ENCODE data around the gene TRIM17.

Gene TRIM17

GRCh38 chr1:228416217-228416933, at the start of gene TRIM17:
TRIM17 (minus strand) TSS chr1:228416861; CDS start chr1:228415072, 1,789 bp downstream.
- no peak for FAIRE-seq

GRCh38 chr1:228465571-228466146, 49.0 kb upstream of the TRIM17 start:
- DNase-seq (ENCODE audit: insufficient read length, low spot score) (no peak), FAIRE-seq (no peak)

More at GRCh38 chr1:228416217-228416933, at the start of gene TRIM17:
- DNase-seq (ENCODE audit: insufficient read length, low spot score), result no peak

GRCh38 chr1:228465141-228465540, 48.5 kb upstream of the TRIM17 start:
- DNase-seq (ENCODE audit: insufficient read length, low spot score) (no peak), FAIRE-seq (no peak)

GRCh38 chr1:228464487-228464983, 47.9 kb upstream of the TRIM17 start:
- FAIRE-seq (peak; percentile 83), DNase-seq (ENCODE audit: insufficient read length, low spot score) (peak; percentile 52)

- no peak for DNase-seq (ENCODE audit: insufficient read length, low spot score)
- no peak for FAIRE-seq
Measured at GRCh38 chr1:228463559-228464455, 47.1 kb upstream of the TRIM17 start.

- no peak for FAIRE-seq
Measured at GRCh38 chr1:228463009-228463558, 46.4 kb upstream of the TRIM17 start.

GRCh38 chr1:228462560-228462959, 45.9 kb upstream of the TRIM17 start:
- FAIRE-seq (no peak), DNase-seq (ENCODE audit: insufficient read length, low spot score) (no peak)

More at GRCh38 chr1:228463009-228463558, 46.4 kb upstream of the TRIM17 start:
- DNase-seq (ENCODE audit: insufficient read length, low spot score), result no peak

- no peak for FAIRE-seq
- no peak for DNase-seq (ENCODE audit: insufficient read length, low spot score)
Measured at GRCh38 chr1:228460821-228461220, 44.2 kb upstream of the TRIM17 start.

GRCh38 chr1:228459091-228459993, 42.7 kb upstream of the TRIM17 start:
- no peak for FAIRE-seq

GRCh38 chr1:228457396-228458176, 40.9 kb upstream of the TRIM17 start:
- FAIRE-seq (peak; percentile 66), DNase-seq (ENCODE audit: insufficient read length, low spot score) (peak; percentile 58)

More at GRCh38 chr1:228459091-228459993, 42.7 kb upstream of the TRIM17 start:
- DNase-seq (ENCODE audit: insufficient read length, low spot score), result no peak

- no peak for DNase-seq (ENCODE audit: insufficient read length, low spot score)
Measured at GRCh38 chr1:228457017-228457395, 40.3 kb upstream of the TRIM17 start.

GRCh38 chr1:228456252-228457016, 39.8 kb upstream of the TRIM17 start:
- DNase-seq (ENCODE audit: insufficient read length, low spot score), result no peak
- FAIRE-seq, result no peak

More at GRCh38 chr1:228457017-228457395, 40.3 kb upstream of the TRIM17 start:
- FAIRE-seq, result no peak

GRCh38 chr1:228455715-228456114, 39.1 kb upstream of the TRIM17 start:
- FAIRE-seq (no peak), DNase-seq (ENCODE audit: insufficient read length, low spot score) (no peak)

- DNase-seq (ENCODE audit: insufficient read length, low spot score) (no peak), FAIRE-seq (no peak)
Measured at GRCh38 chr1:228454238-228454637, 37.6 kb upstream of the TRIM17 start.

- no peak for FAIRE-seq
Measured at GRCh38 chr1:228453614-228454013, 37.0 kb upstream of the TRIM17 start.

GRCh38 chr1:228453022-228453560, 36.4 kb upstream of the TRIM17 start:
- no peak for FAIRE-seq
- DNase-seq (ENCODE audit: insufficient read length, low spot score), result no peak

More at GRCh38 chr1:228453614-228454013, 37.0 kb upstream of the TRIM17 start:
- DNase-seq (ENCODE audit: insufficient read length, low spot score), result no peak

- DNase-seq (ENCODE audit: insufficient read length, low spot score) (no peak), FAIRE-seq (no peak)
Measured at GRCh38 chr1:228452194-228453021, 35.7 kb upstream of the TRIM17 start.

All from GM19239 (cell line).